ENCODE results near the gene GIPR. TPM values are rescaled to one million over a fixed set of nuclear protein-coding genes. Genes with fewer than 3 reads are reported as not detected.
"Not testable (repeated sequence)": the region's sequence is repeated elsewhere in the genome, so short reads cannot be mapped to it uniquely, and the experiment has no call there.

The GIPR gene
- total RNA-seq, 1 donor from 2014 or later = not detected

DNA sequence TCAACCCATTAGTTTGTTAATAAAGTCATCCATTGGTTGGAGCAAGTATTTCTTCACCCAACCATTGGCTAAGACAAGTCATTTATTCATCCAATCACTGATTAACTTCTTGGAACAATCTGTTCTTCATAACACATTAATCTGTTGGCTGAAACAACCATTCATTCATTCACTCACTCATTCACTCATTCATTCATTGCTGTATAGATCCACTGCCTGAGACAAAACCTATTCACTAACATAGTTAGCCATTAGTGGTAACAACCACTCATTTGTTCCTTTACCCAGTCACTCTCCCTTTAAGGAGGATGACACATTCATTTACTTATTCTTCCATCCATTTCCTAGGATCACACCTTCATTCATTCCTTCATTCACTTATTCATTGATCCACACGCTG is 44.0 kb upstream of the GIPR start:
- H3K27ac Mint-ChIP-seq = no peak overlapping the region
- Histone ChIP-seq H3K4me2 (no peak overlapping the region), H3K9ac (no peak overlapping the region), H3K4me1 (no peaks in the 10 kb centered on the region), H3K9me3 (ENCODE audit: low read depth) (no peaks in the 10 kb centered on the region), H3K36me3 (no peaks in the 10 kb centered on the region), H3K27me3 (no peaks in the 10 kb centered on the region), H2AFZ (replicated peaks) (no peak overlapping the region), H3K4me3 (no peak overlapping the region), H3F3A (ENCODE audit: low read depth) (no peaks in the 10 kb centered on the region), H3K79me2 (ENCODE audit: low read depth) (no peaks in the 10 kb centered on the region), H3K27ac (no peak overlapping the region), H4K20me1 (ENCODE audit: low read depth) (no peaks in the 10 kb centered on the region)
- H3K27me3 Mint-ChIP-seq (ENCODE audit: insufficient read depth, low read depth) = no peaks in the 10 kb centered on the region
- no peaks in the 10 kb centered on the region for H3K4me1 Mint-ChIP-seq
- no peak overlapping the region for H3K4me3 Mint-ChIP-seq
- peaks cover 7% of the 10 kb centered on the region for H3K36me3 Mint-ChIP-seq
- no peak for DNase-seq (ENCODE audit: low spot score)
- no peaks in the 10 kb centered on the region for H3K9me3 Mint-ChIP-seq
- no peak for TF ChIP-seq EZH2 (IDR thresholded peaks at IDR 0.05)
- TF ChIP-seq CTCF (IDR thresholded peaks at IDR 0.05) = no peak
- no peak for TF ChIP-seq EZH2phosphoT487 (IDR thresholded peaks at IDR 0.05)

GRCh38 chr19:45628219-45628618 is 39.8 kb upstream of the GIPR start:
- H3K9me3 ChIP-seq (ENCODE audit: low read depth); H3K4me3 ChIP-seq; H3K4me1 Mint-ChIP-seq; H3K27me3 Mint-ChIP-seq (ENCODE audit: insufficient read depth, low read depth); H3K4me1 ChIP-seq; DNase-seq (ENCODE audit: low spot score); H3K9ac ChIP-seq; H3K27ac Mint-ChIP-seq; H3K79me2 ChIP-seq (ENCODE audit: low read depth); H3K27ac ChIP-seq; H3K36me3 ChIP-seq; H3K36me3 Mint-ChIP-seq; H2AFZ ChIP-seq (replicated peaks); H4K20me1 ChIP-seq (ENCODE audit: low read depth); H3K27me3 ChIP-seq; H3K4me2 ChIP-seq; H3K4me3 Mint-ChIP-seq; H3K9me3 Mint-ChIP-seq: not testable (repeated sequence)
- peaks cover 18% of the 10 kb centered on the region for H3F3A ChIP-seq (ENCODE audit: low read depth)

GRCh38 chr19:45629704-45630103 is 38.3 kb upstream of the GIPR start:
- H3K27me3 ChIP-seq = no peaks in the 10 kb centered on the region
- Mint-ChIP-seq H3K4me3 (no peak overlapping the region), H3K27ac (no peak overlapping the region), H3K9me3 (no peaks in the 10 kb centered on the region), H3K36me3 (peaks cover 3% of the 10 kb centered on the region), H3K4me1 (peaks cover 9% of the 10 kb centered on the region), H3K27me3 (ENCODE audit: insufficient read depth, low read depth) (no peaks in the 10 kb centered on the region)
- DNase-seq (ENCODE audit: low spot score) = no peak
- TF ChIP-seq CTCF (IDR thresholded peaks at IDR 0.05) (no peak), EZH2phosphoT487 (IDR thresholded peaks at IDR 0.05) (no peak), EZH2 (IDR thresholded peaks at IDR 0.05) (no peak)
- H3K79me2 ChIP-seq (ENCODE audit: low read depth) = no peaks in the 10 kb centered on the region
- no peaks in the 10 kb centered on the region for H3K9me3 ChIP-seq (ENCODE audit: low read depth)
- no peaks in the 10 kb centered on the region for H3K36me3 ChIP-seq
- H4K20me1 ChIP-seq (ENCODE audit: low read depth) = no peaks in the 10 kb centered on the region
- no peak overlapping the region for H2AFZ ChIP-seq (replicated peaks)
- peaks cover 10% of the 10 kb centered on the region for H3K4me1 ChIP-seq
- H3K4me2 ChIP-seq = no peak overlapping the region
- peaks cover 27% of the 10 kb centered on the region for H3F3A ChIP-seq (ENCODE audit: low read depth)
- no peak overlapping the region for H3K4me3 ChIP-seq
- H3K9ac ChIP-seq = no peak overlapping the region
- no peak overlapping the region for H3K27ac ChIP-seq

GRCh38 chr19:45630463-45630862 is 37.6 kb upstream of the GIPR start:
- Histone ChIP-seq H3K4me2 (no peak overlapping the region), H3K27ac (no peak overlapping the region)

More at GRCh38 chr19:45630463-45630862, 37.6 kb upstream of the GIPR start:
- Mint-ChIP-seq H3K9me3 (no peaks in the 10 kb centered on the region), H3K36me3 (peaks cover 3% of the 10 kb centered on the region), H3K4me3 (no peak overlapping the region), H3K27me3 (ENCODE audit: insufficient read depth, low read depth) (no peaks in the 10 kb centered on the region), H3K27ac (no peak overlapping the region), H3K4me1 (peaks cover 9% of the 10 kb centered on the region)
- H3K27me3 ChIP-seq = no peaks in the 10 kb centered on the region
- H3K9ac ChIP-seq = no peak overlapping the region
- H3K36me3 ChIP-seq = no peaks in the 10 kb centered on the region
- H2AFZ ChIP-seq (replicated peaks) = no peak overlapping the region
- no peaks in the 10 kb centered on the region for H3K79me2 ChIP-seq (ENCODE audit: low read depth)
- H3K4me1 ChIP-seq = peaks cover 10% of the 10 kb centered on the region
- no peaks in the 10 kb centered on the region for H4K20me1 ChIP-seq (ENCODE audit: low read depth)
- no peaks in the 10 kb centered on the region for H3K9me3 ChIP-seq (ENCODE audit: low read depth)
- no peak overlapping the region for H3K4me3 ChIP-seq
- DNase-seq (ENCODE audit: low spot score) = no peak
- H3F3A ChIP-seq (ENCODE audit: low read depth) = peaks cover 27% of the 10 kb centered on the region
- TF ChIP-seq EZH2 (IDR thresholded peaks at IDR 0.05) = no peak
- no peak for TF ChIP-seq CTCF (IDR thresholded peaks at IDR 0.05)
- TF ChIP-seq EZH2phosphoT487 (IDR thresholded peaks at IDR 0.05) = no peak
